GM19452 (cell line): ENCODE measurements around the gene DCTN2.

Experiments
- ATAC-seq: cut with Tn5 transposase; IDR thresholded peaks from one replicate; pipeline ENCODE4 v1.9.1; 2021; ENCODE audit not compliant: unreplicated experiment

The DCTN2 gene

GRCh38 chr12:57491393-57492280 is 55.4 kb downstream of the DCTN2 start:
- no peak for ATAC-seq

- ATAC-seq: no peak
Observed at GRCh38 chr12:57490126-57490525, 56.9 kb downstream of the DCTN2 start.

GRCh38 chr12:57489157-57489641 is 57.8 kb downstream of the DCTN2 start:
- no peak for ATAC-seq

DNA sequence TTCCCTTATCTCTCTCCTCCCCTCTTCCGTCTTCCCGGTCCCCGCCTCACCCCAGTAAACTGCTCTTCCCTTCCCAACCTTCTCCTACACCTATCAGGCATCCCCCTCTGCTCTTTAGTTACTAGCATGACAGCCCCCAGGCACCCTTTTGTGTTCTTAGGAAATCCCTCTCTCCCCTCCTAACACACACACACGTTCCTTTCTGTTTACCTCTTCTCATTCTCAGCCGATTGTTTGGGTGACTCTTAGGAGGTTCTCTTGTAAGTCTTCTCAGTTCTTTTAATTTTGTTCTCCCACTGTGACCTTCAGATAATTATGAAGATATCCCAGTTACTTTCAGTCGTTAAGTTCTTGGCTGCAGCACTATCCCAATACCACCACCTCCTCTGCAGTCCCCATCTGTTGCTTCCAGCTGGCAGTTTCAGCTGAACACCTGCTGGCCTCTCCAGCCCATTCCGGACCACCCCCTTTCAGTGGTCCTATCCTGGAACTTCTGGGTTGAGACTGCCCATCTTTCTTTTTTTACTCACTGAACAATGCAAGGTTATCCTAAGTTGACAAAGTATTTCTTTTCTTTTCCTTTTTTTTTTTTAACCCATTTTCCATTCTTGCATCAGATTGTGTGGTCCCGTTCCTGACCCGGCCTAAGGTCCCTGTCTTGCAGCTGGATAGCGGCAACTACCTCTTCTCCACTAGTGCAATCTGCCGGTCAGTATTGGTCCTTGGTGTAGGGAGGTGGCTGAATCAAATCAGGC is 58.4 kb downstream of the DCTN2 start:
- no peak for ATAC-seq

- peak; percentile 94 for ATAC-seq
Observed at GRCh38 chr12:57487597-57488401, 59.2 kb downstream of the DCTN2 start, which contains the start of gene MARS1. TSS of gene MARS1 (plus strand) at chr12:57488068. CDS start at chr12:57488091, 23 bp downstream.

DNA sequence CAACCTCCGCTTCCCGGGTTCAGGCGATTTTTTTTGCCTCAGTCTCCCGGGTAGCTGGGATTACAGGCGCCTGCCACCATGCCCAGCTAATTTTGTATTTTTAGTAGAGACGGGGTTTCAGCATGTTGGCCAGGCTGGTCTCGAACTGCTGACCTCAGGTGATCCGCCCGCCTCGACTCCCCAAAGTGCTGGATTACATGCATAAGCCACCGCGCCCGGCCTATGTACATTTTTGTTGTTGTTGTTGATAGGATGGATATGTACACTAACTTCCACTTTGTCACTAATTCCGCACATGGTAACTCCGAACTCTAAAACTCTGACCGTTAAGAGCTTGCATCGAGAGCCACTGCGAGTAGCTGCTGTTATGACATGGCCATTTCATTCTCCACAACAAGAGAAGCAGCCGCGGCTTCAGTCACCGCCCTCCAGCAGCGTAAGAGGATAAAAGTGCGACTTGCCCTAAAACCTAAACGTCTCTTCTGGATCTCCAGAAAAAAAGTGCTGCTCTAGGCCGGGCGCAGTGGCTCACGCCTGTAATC is 59.9 kb downstream of the DCTN2 start:
- ATAC-seq: no peak

DNA sequence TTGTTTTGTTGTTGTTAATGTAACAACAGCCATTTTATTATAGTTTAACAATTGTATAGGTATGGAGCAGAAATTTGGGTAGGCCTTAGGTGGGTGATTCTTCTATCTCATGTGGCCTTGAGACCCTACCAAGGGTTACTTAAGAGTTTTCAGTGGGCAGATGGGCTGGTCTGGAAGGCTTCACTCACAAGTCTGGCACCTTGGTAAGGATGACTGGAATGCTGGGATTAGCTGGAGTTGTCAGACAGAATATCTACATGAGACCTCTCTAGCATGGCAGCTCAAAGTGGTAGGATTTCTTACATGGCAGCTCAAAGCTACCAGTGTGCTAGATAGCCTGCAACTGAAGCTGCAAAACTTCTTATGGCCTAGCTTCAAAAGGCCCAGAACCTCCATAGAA is 61.3 kb downstream of the DCTN2 start:
- no peak for ATAC-seq

DNA sequence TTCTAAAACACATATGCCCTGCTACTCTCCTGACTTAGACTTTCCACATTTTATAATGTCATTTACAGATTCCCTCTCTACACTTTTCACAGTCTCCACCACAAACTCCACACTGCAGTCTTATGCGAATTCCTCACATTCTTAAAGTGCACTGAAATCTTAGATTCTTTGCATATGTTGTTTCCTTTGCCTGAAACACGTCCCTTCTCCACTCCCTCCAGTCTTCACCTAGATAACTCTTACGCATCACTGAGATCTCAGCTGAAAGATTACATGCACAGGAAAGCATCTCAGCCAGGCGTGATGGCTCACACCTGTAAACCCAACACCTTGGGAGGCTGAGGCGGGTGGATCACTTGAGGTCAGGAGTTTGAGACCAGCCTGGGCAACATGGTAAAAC is 63.5 kb downstream of the DCTN2 start:
- ATAC-seq: no peak

DNA sequence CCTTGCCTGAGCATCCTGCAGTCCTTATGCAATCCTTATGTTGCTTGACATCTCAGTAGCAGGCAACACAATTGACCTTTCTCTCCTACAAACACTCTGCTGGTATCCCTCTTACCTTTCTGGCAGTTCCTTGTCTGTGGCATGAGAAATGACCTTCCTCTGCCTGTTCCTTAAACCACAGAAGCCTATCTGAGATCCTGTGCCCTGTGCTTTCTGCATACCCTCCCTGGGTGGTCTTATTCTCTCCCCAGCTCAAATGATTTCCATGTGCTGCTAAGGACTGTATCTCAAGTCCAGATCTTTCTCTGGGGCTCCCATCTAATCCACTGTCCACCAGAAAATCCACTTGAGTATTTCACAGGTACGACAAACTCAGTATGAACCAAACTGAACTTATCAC is 65.3 kb downstream of the DCTN2 start:
- no peak for ATAC-seq
